ENCODE measurements around the gene CD46.

The CD46 gene

DNA sequence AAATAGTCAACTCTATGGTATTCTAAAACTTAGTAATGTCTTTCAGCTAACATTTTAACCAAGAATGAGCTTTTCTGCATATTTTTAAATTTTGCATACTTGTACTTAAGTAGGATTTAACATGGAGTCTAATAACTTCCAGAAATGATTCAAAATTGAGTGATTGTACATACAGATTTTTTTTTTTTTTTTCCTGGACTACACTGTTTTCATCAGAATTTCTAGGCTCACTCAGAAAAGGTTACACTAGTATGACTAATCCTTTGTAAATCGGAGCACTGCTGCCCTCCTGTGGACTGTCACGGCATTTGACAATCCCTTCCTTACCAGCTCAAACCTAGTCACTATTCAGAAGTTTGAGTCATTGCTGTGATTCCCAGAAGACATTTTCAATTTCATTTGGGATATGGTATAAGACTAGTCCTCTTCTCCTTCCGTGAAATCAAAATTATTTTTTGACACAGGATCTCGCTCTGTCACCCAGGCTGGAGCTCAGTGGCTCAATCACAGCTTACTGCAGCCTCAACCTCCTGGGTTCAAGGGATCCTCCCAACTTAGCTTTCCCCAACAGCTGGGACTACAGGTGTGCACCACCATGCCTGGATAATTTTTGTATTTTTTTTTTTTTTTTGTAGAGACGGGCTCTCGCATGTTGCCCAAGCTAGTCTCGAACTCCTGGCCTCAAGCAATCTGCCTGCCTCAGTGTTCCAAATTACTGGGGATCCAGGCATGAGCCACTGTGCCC lies 45.5 kb downstream of the CD46 start:
- H4K12ac ChIP-seq (ENCODE audit: low read depth, low read length), result no peak overlapping the region
- no peaks in the 10 kb centered on the region for H3K4me1 ChIP-seq (ENCODE audit: control insufficient read depth in 1 of 2, insufficient read depth in 2 of 2, low read length in 2 of 2)
- H3K23ac ChIP-seq (ENCODE audit: low read length), result no peak overlapping the region
- no peak overlapping the region for H3K18ac ChIP-seq (ENCODE audit: low read length)
- H3K9me3 ChIP-seq (ENCODE audit: insufficient read depth, low read depth, low read length), result no peaks in the 10 kb centered on the region
- no peak overlapping the region for H2AFZ ChIP-seq (ENCODE audit: insufficient read depth, low read length, poor library complexity)
- no peak overlapping the region for H2BK5ac ChIP-seq (ENCODE audit: low read depth, low read length, poor library complexity)
- no peak overlapping the region for H2BK12ac ChIP-seq (ENCODE audit: low read length)
- no peak overlapping the region for H3K9ac ChIP-seq (ENCODE audit: low read length)
- no peak overlapping the region for H3K4me2 ChIP-seq (ENCODE audit: low read length)
- H3K27me3 ChIP-seq (ENCODE audit: insufficient read depth, low read length), result no peaks in the 10 kb centered on the region
- no peak overlapping the region for H3K27ac ChIP-seq (ENCODE audit: low read depth, low read length)
- peaks cover 0 to 1% of the 10 kb centered on the region in 2 experiments for H3K36me3 ChIP-seq (ENCODE audit: control insufficient read depth in 1 of 2, insufficient read depth in 2 of 2, low read length in 2 of 2)
- no peaks in the 10 kb centered on the region for H3K79me1 ChIP-seq (ENCODE audit: low read length)
- no peak overlapping the region for H4K91ac ChIP-seq (ENCODE audit: low read depth, low read length)
- no peaks in the 10 kb centered on the region for H3K79me2 ChIP-seq (ENCODE audit: control insufficient read depth, insufficient read depth, low read length, poor library complexity)
- no CpG with 5 or more reads among the region's 7 CpGs for WGBS (ENCODE audit: extremely low coverage, insufficient coverage, insufficient read length)
- DNase-seq, result peak; percentile 95 to 96
- H4K8ac ChIP-seq (ENCODE audit: low read depth, low read length), result peak overlapping the region; percentile 28
- H3K4ac ChIP-seq (ENCODE audit: low read depth, low read length), result no peak overlapping the region
- no peak overlapping the region for H2AK5ac ChIP-seq (ENCODE audit: low read length)
- H3K4me3 ChIP-seq (ENCODE audit: low read depth, low read length), result no peak overlapping the region
- no peak overlapping the region for H3K14ac ChIP-seq (ENCODE audit: low read length)
- no peak overlapping the region for H2BK120ac ChIP-seq (ENCODE audit: insufficient read depth, low read length, poor library complexity)

DNA sequence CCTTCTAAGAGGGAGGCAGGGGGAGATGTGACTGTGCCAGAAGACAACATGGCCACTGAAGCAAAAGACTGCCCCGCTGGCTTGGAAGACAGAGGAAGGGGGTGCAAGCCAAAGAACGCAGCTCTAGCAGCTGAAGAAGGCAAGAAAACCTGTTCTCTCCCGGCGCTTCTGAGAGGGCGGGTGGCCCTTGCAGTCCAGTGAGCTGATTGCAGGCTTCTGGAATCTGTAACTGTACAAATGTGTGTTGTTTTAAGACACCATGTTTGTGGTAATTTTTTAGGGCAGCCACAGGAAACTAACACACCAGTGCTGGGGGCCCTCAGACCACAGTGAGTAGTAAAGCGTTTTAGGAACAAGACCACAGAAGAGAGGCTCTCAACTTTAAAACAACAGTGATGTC lies 47.0 kb downstream of the CD46 start:
- Histone ChIP-seq H3K27me3 (ENCODE audit: insufficient read depth, low read length) (no peaks in the 10 kb centered on the region), H2BK12ac (ENCODE audit: low read length) (no peak overlapping the region), H2BK120ac (ENCODE audit: insufficient read depth, low read length, poor library complexity) (no peak overlapping the region), H3K27ac (ENCODE audit: low read depth, low read length) (no peak overlapping the region), H2AFZ (ENCODE audit: insufficient read depth, low read length, poor library complexity) (no peak overlapping the region), H3K79me2 (ENCODE audit: control insufficient read depth, insufficient read depth, low read length, poor library complexity) (no peaks in the 10 kb centered on the region), H4K8ac (ENCODE audit: low read depth, low read length) (no peak overlapping the region), H3K36me3 (ENCODE audit: control insufficient read depth in 1 of 2, insufficient read depth in 2 of 2, low read length in 2 of 2) (peaks cover 0 to 1% of the 10 kb centered on the region in 2 experiments), H4K91ac (ENCODE audit: low read depth, low read length) (no peak overlapping the region), H3K4me3 (ENCODE audit: low read depth, low read length) (no peak overlapping the region), H2BK5ac (ENCODE audit: low read depth, low read length, poor library complexity) (no peak overlapping the region), H2AK5ac (ENCODE audit: low read length) (no peak overlapping the region), H3K4ac (ENCODE audit: low read depth, low read length) (no peak overlapping the region), H3K9ac (ENCODE audit: low read length) (no peak overlapping the region), H3K79me1 (ENCODE audit: low read length) (no peaks in the 10 kb centered on the region), H3K4me1 (ENCODE audit: control insufficient read depth in 1 of 2, insufficient read depth in 2 of 2, low read length in 2 of 2) (no peaks in the 10 kb centered on the region), H3K4me2 (ENCODE audit: low read length) (no peak overlapping the region), H3K18ac (ENCODE audit: low read length) (no peak overlapping the region), H3K9me3 (ENCODE audit: insufficient read depth, low read depth, low read length) (no peaks in the 10 kb centered on the region), H3K14ac (ENCODE audit: low read length) (no peak overlapping the region), H4K12ac (ENCODE audit: low read depth, low read length) (no peak overlapping the region), H3K23ac (ENCODE audit: low read length) (no peak overlapping the region)
- DNase-seq, result peak in 1 of 2 donors; percentile 51
- no CpG with 5 or more reads among the region's 6 CpGs for WGBS (ENCODE audit: extremely low coverage, insufficient coverage, insufficient read length)

DNA sequence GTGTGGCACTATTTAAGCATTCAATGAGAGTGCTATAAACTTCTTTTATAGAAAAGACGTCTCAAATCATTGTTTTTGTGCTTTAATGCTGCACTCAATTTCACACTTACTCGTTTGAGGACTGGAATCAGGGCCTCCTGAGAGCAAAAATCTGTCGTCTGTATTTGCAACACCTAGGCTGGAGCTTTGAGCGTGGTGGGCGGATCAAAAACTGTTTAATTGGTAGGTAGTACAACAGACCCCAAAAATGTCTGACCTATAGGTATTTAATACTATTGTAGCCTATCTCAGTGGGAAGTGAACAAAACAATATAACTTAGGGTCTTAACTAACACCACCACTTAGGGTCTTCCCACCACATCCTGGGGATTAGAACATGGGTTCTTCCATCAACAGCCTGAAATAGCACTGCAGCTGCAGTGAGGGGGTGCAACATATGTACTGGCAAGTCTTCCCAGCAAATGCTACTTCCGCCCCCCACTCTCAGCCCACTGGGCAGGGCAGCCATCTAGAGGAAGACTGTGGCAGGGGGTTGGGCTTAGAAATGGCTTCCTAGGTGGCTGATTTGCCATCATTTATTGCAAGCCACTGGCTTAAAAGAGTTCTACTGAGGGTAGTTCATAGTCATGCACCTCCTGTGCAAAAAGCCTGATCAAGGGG lies 48.3 kb downstream of the CD46 start:
- no peak overlapping the region for H2BK5ac ChIP-seq (ENCODE audit: low read depth, low read length, poor library complexity)
- H3K36me3 ChIP-seq (ENCODE audit: control insufficient read depth in 1 of 2, insufficient read depth in 2 of 2, low read length in 2 of 2), result peaks cover 0 to 1% of the 10 kb centered on the region in 2 experiments
- no peak overlapping the region for H3K9ac ChIP-seq (ENCODE audit: low read length)
- no peaks in the 10 kb centered on the region for H3K27me3 ChIP-seq (ENCODE audit: insufficient read depth, low read length)
- no peak overlapping the region for H3K18ac ChIP-seq (ENCODE audit: low read length)
- WGBS (ENCODE audit: extremely low coverage, insufficient coverage, insufficient read length), result no CpG with 5 or more reads among the region's 6 CpGs
- H3K79me1 ChIP-seq (ENCODE audit: low read length), result no peaks in the 10 kb centered on the region
- no peak overlapping the region for H4K12ac ChIP-seq (ENCODE audit: low read depth, low read length)
- no peak overlapping the region for H3K4me3 ChIP-seq (ENCODE audit: low read depth, low read length)
- no peaks in the 10 kb centered on the region for H3K9me3 ChIP-seq (ENCODE audit: insufficient read depth, low read depth, low read length)
- H3K27ac ChIP-seq (ENCODE audit: low read depth, low read length), result no peak overlapping the region
- no peak overlapping the region for H2BK120ac ChIP-seq (ENCODE audit: insufficient read depth, low read length, poor library complexity)
- no peak for DNase-seq
- H3K4me1 ChIP-seq (ENCODE audit: control insufficient read depth in 1 of 2, insufficient read depth in 2 of 2, low read length in 2 of 2), result no peaks in the 10 kb centered on the region
- no peak overlapping the region for H3K4me2 ChIP-seq (ENCODE audit: low read length)
- no peak overlapping the region for H3K23ac ChIP-seq (ENCODE audit: low read length)
- no peak overlapping the region for H3K14ac ChIP-seq (ENCODE audit: low read length)
- no peak overlapping the region for H2AK5ac ChIP-seq (ENCODE audit: low read length)
- no peak overlapping the region for H4K8ac ChIP-seq (ENCODE audit: low read depth, low read length)
- no peak overlapping the region for H3K4ac ChIP-seq (ENCODE audit: low read depth, low read length)
- H3K79me2 ChIP-seq (ENCODE audit: control insufficient read depth, insufficient read depth, low read length, poor library complexity), result no peaks in the 10 kb centered on the region
- H2BK12ac ChIP-seq (ENCODE audit: low read length), result no peak overlapping the region
- no peak overlapping the region for H2AFZ ChIP-seq (ENCODE audit: insufficient read depth, low read length, poor library complexity)
- H4K91ac ChIP-seq (ENCODE audit: low read depth, low read length), result no peak overlapping the region

DNA sequence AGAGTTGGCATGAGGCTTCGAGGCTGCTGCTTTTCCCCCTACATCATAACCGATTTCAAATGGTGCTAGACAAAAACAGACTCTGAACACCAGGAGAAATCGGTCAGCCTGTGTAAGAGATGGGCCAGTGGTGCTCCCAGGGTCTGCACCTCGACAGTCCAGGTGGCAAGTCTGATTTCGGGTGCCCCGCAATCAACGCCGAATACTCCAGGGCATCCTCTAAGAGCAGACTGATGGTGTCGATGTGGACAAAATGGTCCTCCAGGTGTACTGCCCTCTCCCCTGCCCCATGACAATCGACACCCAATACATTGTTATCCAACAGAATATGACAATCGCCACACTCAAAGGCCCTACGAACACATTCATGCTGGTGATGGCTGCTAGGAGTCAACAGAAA lies 50.0 kb downstream of the CD46 start:
- H3K4me3 ChIP-seq (ENCODE audit: low read depth, low read length), result no peak overlapping the region
- WGBS (ENCODE audit: extremely low coverage, insufficient coverage, insufficient read length), result no CpG with 5 or more reads among the region's 12 CpGs
- H2BK12ac ChIP-seq (ENCODE audit: low read length), result no peak overlapping the region
- H4K12ac ChIP-seq (ENCODE audit: low read depth, low read length), result no peak overlapping the region
- no peaks in the 10 kb centered on the region for H3K79me1 ChIP-seq (ENCODE audit: low read length)
- H3K9ac ChIP-seq (ENCODE audit: low read length), result no peak overlapping the region
- H3K27ac ChIP-seq (ENCODE audit: low read depth, low read length), result no peak overlapping the region
- H3K4me2 ChIP-seq (ENCODE audit: low read length), result no peak overlapping the region
- no peak overlapping the region for H4K91ac ChIP-seq (ENCODE audit: low read depth, low read length)
- no peak overlapping the region for H2BK120ac ChIP-seq (ENCODE audit: insufficient read depth, low read length, poor library complexity)
- no peak overlapping the region for H3K4ac ChIP-seq (ENCODE audit: low read depth, low read length)
- no peaks in the 10 kb centered on the region for H3K9me3 ChIP-seq (ENCODE audit: insufficient read depth, low read depth, low read length)
- H3K27me3 ChIP-seq (ENCODE audit: insufficient read depth, low read length), result no peaks in the 10 kb centered on the region
- H3K79me2 ChIP-seq (ENCODE audit: control insufficient read depth, insufficient read depth, low read length, poor library complexity), result no peaks in the 10 kb centered on the region
- no peak overlapping the region for H4K8ac ChIP-seq (ENCODE audit: low read depth, low read length)
- H3K4me1 ChIP-seq (ENCODE audit: control insufficient read depth in 1 of 2, insufficient read depth in 2 of 2, low read length in 2 of 2), result peaks cover 0 to 3% of the 10 kb centered on the region in 2 experiments
- no peak for DNase-seq
- no peak overlapping the region for H2BK5ac ChIP-seq (ENCODE audit: low read depth, low read length, poor library complexity)
- H2AFZ ChIP-seq (ENCODE audit: insufficient read depth, low read length, poor library complexity), result no peak overlapping the region
- H3K18ac ChIP-seq (ENCODE audit: low read length), result no peak overlapping the region
- no peak overlapping the region for H3K23ac ChIP-seq (ENCODE audit: low read length)
- no peaks in the 10 kb centered on the region for H3K36me3 ChIP-seq (ENCODE audit: control insufficient read depth in 1 of 2, insufficient read depth in 2 of 2, low read length in 2 of 2)
- no peak overlapping the region for H3K14ac ChIP-seq (ENCODE audit: low read length)
- no peak overlapping the region for H2AK5ac ChIP-seq (ENCODE audit: low read length)
